Left lung (tissue), 10 donors: Measurements from ENCODE around the gene TRANK1. TPM values are rescaled to one million over a fixed set of nuclear protein-coding genes. Genes with fewer than 3 reads are reported as not detected.

Experiments
- ATAC-seq: fragments of 200-7000 bp; cut with Tn5 transposase; one replicate; pipeline ENCODE4 v1.9.1; 2020; ENCODE audit warnings: moderate library complexity
- DNase-seq, 4 donors: peaks; one replicate each; pipeline ENCODE4 v3.0.0-alpha.2; 2013 to 2020
- H3K27ac ChIP-seq, 2 donors: fragments of 200-600 bp; sonication (generic) in 1 of 2; one replicate each; pipeline versions ENCODE4 v1.5.0 to v1.8.0; 2020 to 2021
- H3K27me3 ChIP-seq, 2 donors: fragments of 200-600 bp; sonication (generic) in 1 of 2; one replicate each; pipeline versions ENCODE4 v1.5.0 to v1.8.0; 2020 to 2021
- H3K36me3 ChIP-seq, 2 donors: fragments of 200-600 bp; sonication (generic) in 1 of 2; one replicate each; pipeline versions ENCODE4 v1.5.0 to v1.8.0; 2020 to 2021
- H3K4me1 ChIP-seq, 2 donors: fragments of 200-600 bp; one replicate each; pipeline ENCODE4 v1.8.0; 2021
- H3K4me3 ChIP-seq, 2 donors: fragments of 200-600 bp; sonication (generic) in 1 of 2; one replicate each; pipeline versions ENCODE4 v1.5.0 to v1.8.0; 2020 to 2021; ENCODE audit warnings: mild to moderate bottlenecking in 1 of 2
- H3K9me3 ChIP-seq, 2 donors: fragments of 200-600 bp; sonication (generic) in 1 of 2; one replicate each; pipeline versions ENCODE4 v1.5.0 to v1.8.0; 2020 to 2021
- intact Hi-C, 2 donors: fragments of 100-400 bp; cut with DNase I; formaldehyde crosslinking; loops; one replicate each; pipeline versions ENCODE4 v1.11.2 to v1.14.2; 2022
- polyA plus RNA-seq, 6 donors: library from polyadenylated mRNA; unstranded; fragments of 120-200 nt; gene quantifications; one replicate each; pipeline ENCODE4 v1.2.1, GENCODE V29; 2013; ENCODE audit not compliant: insufficient read length in 6 of 6
- total RNA-seq, 2 donors: library from RNA; stranded (reverse); fragmentation: NEBNext Ultra II Directional; extraction: Animal tissue kit (Norgen Biotek cat#: 25700); gene quantifications; one replicate each; pipeline ENCODE4 v1.2.1, GENCODE V29; 2021
- TF ChIP-seq, protein P1 (sequence below), 2 donors: fragments of 200-600 bp; sonication (generic) in 1 of 2; IDR thresholded peaks; one replicate each; pipeline versions ENCODE4 v1.5.0 to v1.8.0; 2021; ENCODE audit warnings: antibody characterized with exemption in 2 of 2
- donor health status: DM: no; HTN: yes; CAD: no.
- donor health status: DM: no; HTN: no; CAD: no.

The TRANK1 gene
- total and polyA plus RNA-seq, 8 donors = 23.5 to 26.6 (median 26.1) TPM

DNA sequence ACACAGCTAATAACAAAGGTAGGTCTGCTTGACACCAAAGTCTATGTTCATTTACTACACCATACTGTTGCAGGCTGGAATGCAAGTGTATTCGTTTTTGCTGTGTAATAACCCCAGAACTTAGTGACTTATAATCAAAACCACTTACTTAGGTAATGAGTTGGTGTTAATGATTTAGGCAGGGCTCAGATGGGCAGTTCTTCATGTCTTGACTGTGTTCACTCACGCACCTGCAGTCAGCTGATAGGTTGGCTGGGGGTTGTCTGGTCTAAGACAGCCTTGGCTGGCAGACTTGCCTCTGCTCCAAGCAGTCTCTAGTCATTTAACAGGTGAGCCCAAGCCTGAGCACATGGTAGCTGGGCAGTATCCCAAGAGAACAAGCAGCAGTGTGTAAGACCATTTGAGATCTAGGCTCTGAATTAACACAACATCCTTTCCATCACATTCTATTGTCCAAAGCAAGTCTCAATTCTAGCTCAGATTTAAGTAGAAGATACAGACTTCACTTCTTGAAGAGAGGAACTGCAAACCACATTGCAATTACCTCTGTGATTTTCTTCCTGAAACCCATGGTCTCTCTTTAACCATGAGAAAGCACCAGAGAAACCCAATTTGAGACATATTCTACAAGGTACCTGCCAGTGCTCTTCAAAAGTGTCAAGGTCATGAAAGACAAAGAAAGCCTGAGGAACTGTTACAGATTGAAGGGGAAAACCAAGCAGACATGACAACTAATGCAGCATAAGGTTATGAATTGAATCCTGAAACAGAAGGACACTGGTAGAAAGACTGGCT is 167.2 kb downstream of the TRANK1 start:
- ATAC-seq (no peak), DNase-seq (no peak)
- H3K4me1 ChIP-seq = no peaks in the 10 kb centered on the region
- no peaks in the 10 kb centered on the region for H3K36me3 ChIP-seq
- TF ChIP-seq, protein P1, sequence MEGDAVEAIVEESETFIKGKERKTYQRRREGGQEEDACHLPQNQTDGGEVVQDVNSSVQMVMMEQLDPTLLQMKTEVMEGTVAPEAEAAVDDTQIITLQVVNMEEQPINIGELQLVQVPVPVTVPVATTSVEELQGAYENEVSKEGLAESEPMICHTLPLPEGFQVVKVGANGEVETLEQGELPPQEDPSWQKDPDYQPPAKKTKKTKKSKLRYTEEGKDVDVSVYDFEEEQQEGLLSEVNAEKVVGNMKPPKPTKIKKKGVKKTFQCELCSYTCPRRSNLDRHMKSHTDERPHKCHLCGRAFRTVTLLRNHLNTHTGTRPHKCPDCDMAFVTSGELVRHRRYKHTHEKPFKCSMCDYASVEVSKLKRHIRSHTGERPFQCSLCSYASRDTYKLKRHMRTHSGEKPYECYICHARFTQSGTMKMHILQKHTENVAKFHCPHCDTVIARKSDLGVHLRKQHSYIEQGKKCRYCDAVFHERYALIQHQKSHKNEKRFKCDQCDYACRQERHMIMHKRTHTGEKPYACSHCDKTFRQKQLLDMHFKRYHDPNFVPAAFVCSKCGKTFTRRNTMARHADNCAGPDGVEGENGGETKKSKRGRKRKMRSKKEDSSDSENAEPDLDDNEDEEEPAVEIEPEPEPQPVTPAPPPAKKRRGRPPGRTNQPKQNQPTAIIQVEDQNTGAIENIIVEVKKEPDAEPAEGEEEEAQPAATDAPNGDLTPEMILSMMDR (IDR thresholded peaks at IDR 0.05) = no peak
- no peaks in the 10 kb centered on the region for H3K27me3 ChIP-seq
- no peak overlapping the region for H3K27ac ChIP-seq
- H3K9me3 ChIP-seq = no peaks in the 10 kb centered on the region
- intact Hi-C loops = no loop called here
- H3K4me3 ChIP-seq = no peak overlapping the region

Other genes starting within 250 kb of the TRANK1 start
- under 1 TPM; 0.15 to 0.47 TPM for gene DCLK3, start 180.5 kb downstream of the TRANK1 start, total RNA-seq
- gene DCLK3, start 180.5 kb downstream of the TRANK1 start, polyA plus RNA-seq = 1 to 10 TPM; 1.1 to 1.9 (median 1.5) TPM
- 10 to 100 TPM; 16.5 to 17.4 TPM for gene EPM2AIP1, start 48.1 kb upstream of the TRANK1 start, total RNA-seq
- 10 to 100 TPM; 53.8 to 62.1 (median 58.6) TPM for gene EPM2AIP1, start 48.1 kb upstream of the TRANK1 start, polyA plus RNA-seq
- gene MLH1, start 48.5 kb upstream of the TRANK1 start, total RNA-seq = 10 to 100 TPM; 26.1 to 38.1 TPM
- 10 to 100 TPM; 52.4 to 68.5 (median 62.6) TPM for gene MLH1, start 48.5 kb upstream of the TRANK1 start, polyA plus RNA-seq
- gene LRRFIP2, start 229.5 kb upstream of the TRANK1 start, total RNA-seq = 10 to 100 TPM; 52.6 to 60.3 TPM
- gene LRRFIP2, start 229.5 kb upstream of the TRANK1 start, polyA plus RNA-seq = 10 to 100 TPM; 64.4 to 76.3 (median 68.2) TPM